GM23338 (cell line): ENCODE measurements around the gene MSTO1. TPM values are rescaled to one million over a fixed set of nuclear protein-coding genes. Genes with fewer than 3 reads are reported as not detected.

Experiments
- ATAC-seq: fragments of 200-7000 bp; cut with Tn5 transposase; 3 replicates; pipeline ENCODE4 v1.9.1; 2020
- DNase-seq: peaks from one replicate; pipeline ENCODE4 v3.0.0-alpha.2; 2015; ENCODE audit warnings: low spot score
- H2AFZ ChIP-seq: fragments of 200-600 bp; sonication (generic); 2 replicates; pipeline ENCODE4 v1.8.0; 2016; ENCODE audit warnings: antibody characterized with exemption, mild to moderate bottlenecking, moderate library complexity
- H3F3A ChIP-seq: fragments of 200-600 bp; sonication (generic); replicated peaks from 2 replicates; pipeline ENCODE4 v1.8.0; 2017; ENCODE audit warnings: antibody characterized with exemption, mixed run types, low read depth
- H3K27ac ChIP-seq: fragments of 200-600 bp; sonication (generic); 2 replicates; pipeline ENCODE4 v1.6.1; 2016; ENCODE audit warnings: low read depth
- H3K27me3 ChIP-seq: fragments of 200-600 bp; sonication (generic); 2 replicates; pipeline ENCODE4 v1.8.0; 2016; ENCODE audit warnings: mild to moderate bottlenecking, mixed run types, moderate library complexity; ENCODE audit not compliant: insufficient read depth
- H3K36me3 ChIP-seq: fragments of 200-600 bp; sonication (generic); 2 replicates; pipeline ENCODE4 v1.8.0; 2016; ENCODE audit warnings: mild to moderate bottlenecking; ENCODE audit not compliant: insufficient read depth
- H3K4me1 ChIP-seq: fragments of 200-600 bp; sonication (generic); 2 replicates; pipeline ENCODE4 v1.8.0; 2016; ENCODE audit warnings: mild to moderate bottlenecking, moderate library complexity; ENCODE audit not compliant: insufficient read depth
- H3K4me2 ChIP-seq: fragments of 200-600 bp; sonication (generic); 2 replicates; pipeline ENCODE4 v1.7.1; 2017; ENCODE audit warnings: mixed run types
- H3K4me3 ChIP-seq: fragments of 200-600 bp; sonication (generic); 2 replicates; pipeline ENCODE4 v1.6.1; 2016; ENCODE audit warnings: mixed run types
- H3K79me2 ChIP-seq: fragments of 200-600 bp; sonication (generic); replicated peaks from 2 replicates; pipeline ENCODE4 v1.8.0; 2017; ENCODE audit warnings: mild to moderate bottlenecking; ENCODE audit not compliant: insufficient read depth
- H3K9me2 ChIP-seq: fragments of 200-600 bp; sonication (generic); 2 replicates; pipeline ENCODE4 v1.8.0; 2017; ENCODE audit not compliant: insufficient read depth
- H4K20me1 ChIP-seq: fragments of 200-600 bp; sonication (generic); replicated peaks from 2 replicates; pipeline ENCODE4 v1.8.0; 2017; ENCODE audit warnings: mild to moderate bottlenecking; ENCODE audit not compliant: insufficient read depth
- H3K27ac Mint-ChIP-seq: 2 replicates; pipeline ENCODE4 v1.8.0; 2020; ENCODE audit warnings: inconsistent platforms, mild to moderate bottlenecking, moderate library complexity, mixed read lengths
- H3K27me3 Mint-ChIP-seq: 3 replicates; pipeline ENCODE4 v1.8.0; 2022; ENCODE audit warnings: low read depth, mild to moderate bottlenecking, moderate library complexity, mixed read lengths, inconsistent platforms; ENCODE audit not compliant: insufficient read depth, poor library complexity
- H3K36me3 Mint-ChIP-seq: 3 replicates; pipeline ENCODE4 v1.8.0; 2021; ENCODE audit warnings: low read depth, mild to moderate bottlenecking, inconsistent platforms, moderate library complexity, mixed read lengths
- H3K4me1 Mint-ChIP-seq: 3 replicates; pipeline ENCODE4 v1.8.0; 2020; ENCODE audit warnings: mild to moderate bottlenecking, inconsistent platforms, mixed read lengths
- H3K4me3 Mint-ChIP-seq: 3 replicates; pipeline ENCODE4 v1.8.0; 2021; ENCODE audit warnings: moderate library complexity, mild to moderate bottlenecking, inconsistent platforms, mixed read lengths
- H3K9me3 Mint-ChIP-seq: 3 replicates; pipeline ENCODE4 v1.8.0; 2020; ENCODE audit warnings: moderate library complexity, mild to moderate bottlenecking, inconsistent platforms, mixed read lengths
- CREB1 ChIP-seq: fragments of 250-450 bp; sonication (Bioruptor Pico); IDR thresholded peaks from 2 replicates; pipeline ENCODE4 v1.5.0; 2020; ENCODE audit warnings: low read depth, mild to moderate bottlenecking, moderate library complexity
- ETS1 ChIP-seq: IDR thresholded peaks from 2 replicates; pipeline ENCODE4 v1.6.1; 2016; ENCODE audit warnings: antibody characterized with exemption
- EZH2 ChIP-seq: fragments of 200-600 bp; sonication (generic); IDR thresholded peaks from one replicate; pipeline ENCODE4 v1.8.0; 2017; ENCODE audit warnings: antibody characterized with exemption, mild to moderate bottlenecking, low read depth; ENCODE audit not compliant: unreplicated experiment
- EZH2phosphoT487 ChIP-seq: fragments of 200-600 bp; sonication (generic); IDR thresholded peaks from one replicate; pipeline ENCODE4 v1.8.1; 2018; ENCODE audit warnings: antibody characterized with exemption; ENCODE audit not compliant: unreplicated experiment
- NANOG ChIP-seq: IDR thresholded peaks from 2 replicates; pipeline ENCODE4 v1.6.1; 2016; ENCODE audit warnings: antibody characterized with exemption, borderline replicate concordance
- POLR2AphosphoS5 ChIP-seq: IDR thresholded peaks from 2 replicates; pipeline ENCODE4 v1.6.1; 2016; ENCODE audit warnings: antibody characterized with exemption, low read depth
- REST ChIP-seq: IDR thresholded peaks from one replicate; pipeline ENCODE4 v1.6.1; 2018; ENCODE audit warnings: antibody characterized with exemption; ENCODE audit not compliant: unreplicated experiment
- ZNF114 ChIP-seq: fragments of 250-450 bp; sonication (Bioruptor Pico); IDR thresholded peaks from 2 replicates; pipeline ENCODE4 v1.5.0; 2020; ENCODE audit warnings: mild to moderate bottlenecking, moderate library complexity
- ZNF331 ChIP-seq: fragments of 250-450 bp; sonication (Bioruptor Pico); IDR thresholded peaks from 2 replicates; pipeline ENCODE4 v1.5.0; 2020; ENCODE audit warnings: low read depth, mild to moderate bottlenecking, moderate library complexity
- polyA plus RNA-seq: library from polyadenylated mRNA; unstranded; fragments of >200 nt; fragmentation: Nextera tagmentation; extraction: Ambion mirVana; gene quantifications from 2 replicates; pipeline ENCODE4 v1.2.1, GENCODE V29; 2016
- total RNA-seq: library from RNA; depleted of rRNA; stranded (reverse); fragments of >200 nt; shearing (Covaris generic); gene quantifications from 2 replicates; pipeline ENCODE4 v1.2.3, GENCODE V29; 2014
- TF ChIP-seq, protein P1 (sequence below): fragments of 250-450 bp; sonication (Bioruptor Pico); IDR thresholded peaks from 2 replicates; pipeline ENCODE4 v1.5.0; 2020; ENCODE audit warnings: mild to moderate bottlenecking, moderate library complexity
- TF ChIP-seq, protein P2 (sequence below), 2 experiments: fragments of 200-600 bp in 1 of 2; sonication (generic) in 1 of 2; conservative IDR thresholded peaks; 2 replicates each; pipeline versions ENCODE4 v1.5.1 to v1.6.1; 2016 to 2017; ENCODE audit warnings: antibody characterized with exemption in 2 of 2, low read depth in 2 of 2, mild to moderate bottlenecking in 2 of 2, moderate library complexity in 1 of 2

Gene MSTO1
- total and polyA plus RNA-seq, 2 experiments from 2014 or later, result 35.4 to 43.5 TPM

- H3K79me2 ChIP-seq, result no peaks in the 10 kb centered on the region
- no peak for ATAC-seq
- H3K27ac Mint-ChIP-seq, result no peak overlapping the region
- no peak overlapping the region for H2AFZ ChIP-seq
- H3K27me3 ChIP-seq, result no peaks in the 10 kb centered on the region
- no peaks in the 10 kb centered on the region for H3K9me3 Mint-ChIP-seq
- no peak overlapping the region for H3K4me2 ChIP-seq
- no peaks in the 10 kb centered on the region for H3K9me2 ChIP-seq
- peaks cover 12% of the 10 kb centered on the region for H3K36me3 Mint-ChIP-seq
- TF ChIP-seq ZNF114 (CRISPR knock-in tag), result no peak
- TF ChIP-seq EZH2phosphoT487, result no peak
- TF ChIP-seq ZNF331, result no peak
- no peak for TF ChIP-seq REST
- TF ChIP-seq, protein P1, sequence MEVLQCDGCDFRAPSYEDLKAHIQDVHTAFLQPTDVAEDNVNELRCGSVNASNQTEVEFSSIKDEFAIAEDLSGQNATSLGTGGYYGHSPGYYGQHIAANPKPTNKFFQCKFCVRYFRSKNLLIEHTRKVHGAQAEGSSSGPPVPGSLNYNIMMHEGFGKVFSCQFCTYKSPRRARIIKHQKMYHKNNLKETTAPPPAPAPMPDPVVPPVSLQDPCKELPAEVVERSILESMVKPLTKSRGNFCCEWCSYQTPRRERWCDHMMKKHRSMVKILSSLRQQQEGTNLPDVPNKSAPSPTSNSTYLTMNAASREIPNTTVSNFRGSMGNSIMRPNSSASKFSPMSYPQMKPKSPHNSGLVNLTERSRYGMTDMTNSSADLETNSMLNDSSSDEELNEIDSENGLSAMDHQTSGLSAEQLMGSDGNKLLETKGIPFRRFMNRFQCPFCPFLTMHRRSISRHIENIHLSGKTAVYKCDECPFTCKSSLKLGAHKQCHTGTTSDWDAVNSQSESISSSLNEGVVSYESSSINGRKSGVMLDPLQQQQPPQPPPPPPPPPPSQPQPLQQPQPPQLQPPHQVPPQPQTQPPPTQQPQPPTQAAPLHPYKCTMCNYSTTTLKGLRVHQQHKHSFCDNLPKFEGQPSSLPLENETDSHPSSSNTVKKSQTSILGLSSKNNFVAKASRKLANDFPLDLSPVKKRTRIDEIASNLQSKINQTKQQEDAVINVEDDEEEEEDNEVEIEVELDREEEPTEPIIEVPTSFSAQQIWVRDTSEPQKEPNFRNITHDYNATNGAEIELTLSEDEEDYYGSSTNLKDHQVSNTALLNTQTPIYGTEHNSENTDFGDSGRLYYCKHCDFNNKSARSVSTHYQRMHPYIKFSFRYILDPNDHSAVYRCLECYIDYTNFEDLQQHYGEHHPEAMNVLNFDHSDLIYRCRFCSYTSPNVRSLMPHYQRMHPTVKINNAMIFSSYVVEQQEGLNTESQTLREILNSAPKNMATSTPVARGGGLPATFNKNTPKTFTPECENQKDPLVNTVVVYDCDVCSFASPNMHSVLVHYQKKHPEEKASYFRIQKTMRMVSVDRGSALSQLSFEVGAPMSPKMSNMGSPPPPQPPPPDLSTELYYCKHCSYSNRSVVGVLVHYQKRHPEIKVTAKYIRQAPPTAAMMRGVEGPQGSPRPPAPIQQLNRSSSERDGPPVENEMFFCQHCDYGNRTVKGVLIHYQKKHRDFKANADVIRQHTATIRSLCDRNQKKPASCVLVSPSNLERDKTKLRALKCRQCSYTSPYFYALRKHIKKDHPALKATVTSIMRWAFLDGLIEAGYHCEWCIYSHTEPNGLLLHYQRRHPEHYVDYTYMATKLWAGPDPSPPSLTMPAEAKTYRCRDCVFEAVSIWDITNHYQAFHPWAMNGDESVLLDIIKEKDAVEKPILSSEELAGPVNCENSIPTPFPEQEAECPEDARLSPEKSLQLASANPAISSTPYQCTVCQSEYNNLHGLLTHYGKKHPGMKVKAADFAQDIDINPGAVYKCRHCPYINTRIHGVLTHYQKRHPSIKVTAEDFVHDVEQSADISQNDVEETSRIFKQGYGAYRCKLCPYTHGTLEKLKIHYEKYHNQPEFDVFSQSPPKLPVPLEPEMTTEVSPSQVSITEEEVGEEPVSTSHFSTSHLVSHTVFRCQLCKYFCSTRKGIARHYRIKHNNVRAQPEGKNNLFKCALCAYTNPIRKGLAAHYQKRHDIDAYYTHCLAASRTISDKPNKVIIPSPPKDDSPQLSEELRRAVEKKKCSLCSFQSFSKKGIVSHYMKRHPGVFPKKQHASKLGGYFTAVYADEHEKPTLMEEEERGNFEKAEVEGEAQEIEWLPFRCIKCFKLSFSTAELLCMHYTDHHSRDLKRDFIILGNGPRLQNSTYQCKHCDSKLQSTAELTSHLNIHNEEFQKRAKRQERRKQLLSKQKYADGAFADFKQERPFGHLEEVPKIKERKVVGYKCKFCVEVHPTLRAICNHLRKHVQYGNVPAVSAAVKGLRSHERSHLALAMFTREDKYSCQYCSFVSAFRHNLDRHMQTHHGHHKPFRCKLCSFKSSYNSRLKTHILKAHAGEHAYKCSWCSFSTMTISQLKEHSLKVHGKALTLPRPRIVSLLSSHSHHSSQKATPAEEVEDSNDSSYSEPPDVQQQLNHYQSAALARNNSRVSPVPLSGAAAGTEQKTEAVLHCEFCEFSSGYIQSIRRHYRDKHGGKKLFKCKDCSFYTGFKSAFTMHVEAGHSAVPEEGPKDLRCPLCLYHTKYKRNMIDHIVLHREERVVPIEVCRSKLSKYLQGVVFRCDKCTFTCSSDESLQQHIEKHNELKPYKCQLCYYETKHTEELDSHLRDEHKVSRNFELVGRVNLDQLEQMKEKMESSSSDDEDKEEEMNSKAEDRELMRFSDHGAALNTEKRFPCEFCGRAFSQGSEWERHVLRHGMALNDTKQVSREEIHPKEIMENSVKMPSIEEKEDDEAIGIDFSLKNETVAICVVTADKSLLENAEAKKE (CRISPR knock-in tag), result no peak
- TF ChIP-seq EZH2, result no peak
- no peak for TF ChIP-seq CREB1 (CRISPR knock-in tag)
- TF ChIP-seq, protein P2, sequence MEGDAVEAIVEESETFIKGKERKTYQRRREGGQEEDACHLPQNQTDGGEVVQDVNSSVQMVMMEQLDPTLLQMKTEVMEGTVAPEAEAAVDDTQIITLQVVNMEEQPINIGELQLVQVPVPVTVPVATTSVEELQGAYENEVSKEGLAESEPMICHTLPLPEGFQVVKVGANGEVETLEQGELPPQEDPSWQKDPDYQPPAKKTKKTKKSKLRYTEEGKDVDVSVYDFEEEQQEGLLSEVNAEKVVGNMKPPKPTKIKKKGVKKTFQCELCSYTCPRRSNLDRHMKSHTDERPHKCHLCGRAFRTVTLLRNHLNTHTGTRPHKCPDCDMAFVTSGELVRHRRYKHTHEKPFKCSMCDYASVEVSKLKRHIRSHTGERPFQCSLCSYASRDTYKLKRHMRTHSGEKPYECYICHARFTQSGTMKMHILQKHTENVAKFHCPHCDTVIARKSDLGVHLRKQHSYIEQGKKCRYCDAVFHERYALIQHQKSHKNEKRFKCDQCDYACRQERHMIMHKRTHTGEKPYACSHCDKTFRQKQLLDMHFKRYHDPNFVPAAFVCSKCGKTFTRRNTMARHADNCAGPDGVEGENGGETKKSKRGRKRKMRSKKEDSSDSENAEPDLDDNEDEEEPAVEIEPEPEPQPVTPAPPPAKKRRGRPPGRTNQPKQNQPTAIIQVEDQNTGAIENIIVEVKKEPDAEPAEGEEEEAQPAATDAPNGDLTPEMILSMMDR (conservative IDR thresholded peaks at IDR 0.05; ENCODE audit: low read depth in 2 of 2), result no peak
- TF ChIP-seq POLR2AphosphoS5, result no peak
- no peak for TF ChIP-seq NANOG
- TF ChIP-seq ETS1, result no peak
- H3K4me1 ChIP-seq, result no peaks in the 10 kb centered on the region
- no peak overlapping the region for H3K4me3 Mint-ChIP-seq
- H4K20me1 ChIP-seq, result no peaks in the 10 kb centered on the region
- DNase-seq, result no peak
- no peak overlapping the region for H3K4me3 ChIP-seq
- no peaks in the 10 kb centered on the region; the same call in 1 of the 2 replicates for H3K36me3 ChIP-seq
- no peak overlapping the region for H3K27ac ChIP-seq
- H3F3A ChIP-seq, result 0 out of 2 replicates have a peak, but pooled peaks cover 4% of the 10 kb centered on the region
- H3K27me3 Mint-ChIP-seq, result peaks cover 5% of the 10 kb centered on the region
- H3K4me1 Mint-ChIP-seq, result peaks cover 4% of the 10 kb centered on the region; the same call in 1 of the 3 replicates
Observed at GRCh38 chr1:155607708-155608107, 2.3 kb upstream of the MSTO1 start.
